GM18519 (cell line): Measurements from ENCODE around the gene RFPL3.
"Not testable (repeated sequence)": the region's sequence is repeated elsewhere in the genome, so short reads cannot be mapped to it uniquely, and the experiment has no call there.

Experiments
- ATAC-seq: cut with Tn5 transposase; IDR thresholded peaks from one replicate; pipeline ENCODE4 v1.9.1; 2021; ENCODE audit warnings: mild to moderate bottlenecking, moderate library complexity; ENCODE audit not compliant: unreplicated experiment, low FRiP score

RFPL3 gene

GRCh38 chr22:32348031-32348611 is 9.5 kb upstream of the RFPL3 start:
- ATAC-seq: no peak

GRCh38 chr22:32351875-32352274 is 5.8 kb upstream of the RFPL3 start:
- not testable (repeated sequence) for ATAC-seq

GRCh38 chr22:32352681-32353080 is 5.0 kb upstream of the RFPL3 start:
- ATAC-seq: no peak

GRCh38 chr22:32353292-32353691 is 4.4 kb upstream of the RFPL3 start:
- ATAC-seq: no peak

GRCh38 chr22:32353840-32354239 is 3.8 kb upstream of the RFPL3 start:
- no peak for ATAC-seq

- ATAC-seq: no peak
Measured at GRCh38 chr22:32354360-32355351, 3.0 kb upstream of the RFPL3 start.

GRCh38 chr22:32355760-32356159 is 1.9 kb upstream of the RFPL3 start:
- no peak for ATAC-seq

GRCh38 chr22:32360096-32360495 is 2.4 kb downstream of the RFPL3 start:
- ATAC-seq: not testable (repeated sequence)

- ATAC-seq: no peak
Measured at GRCh38 chr22:32361257-32361656, 3.6 kb downstream of the RFPL3 start.

- no peak for ATAC-seq
Measured at GRCh38 chr22:32364210-32364609, 6.5 kb downstream of the RFPL3 start.

- no peak for ATAC-seq
Measured at GRCh38 chr22:32375678-32376450, 18.2 kb downstream of the RFPL3 start.

GRCh38 chr22:32376681-32377080 is 19.0 kb downstream of the RFPL3 start:
- no peak for ATAC-seq

- ATAC-seq: no peak
Measured at GRCh38 chr22:32378707-32379272, 21.1 kb downstream of the RFPL3 start.

GRCh38 chr22:32380991-32381390 is 23.3 kb downstream of the RFPL3 start:
- ATAC-seq: no peak

GRCh38 chr22:32385681-32386080 is 28.0 kb downstream of the RFPL3 start:
- ATAC-seq: no peak

- ATAC-seq: no peak
Measured at GRCh38 chr22:32389685-32390084, 32.0 kb downstream of the RFPL3 start.

- no peak for ATAC-seq
Measured at GRCh38 chr22:32395107-32395506, 37.4 kb downstream of the RFPL3 start.

GRCh38 chr22:32396255-32396654 is 38.6 kb downstream of the RFPL3 start:
- no peak for ATAC-seq

- no peak for ATAC-seq
Measured at GRCh38 chr22:32396746-32397145, 39.1 kb downstream of the RFPL3 start.

- ATAC-seq: no peak
Measured at GRCh38 chr22:32401486-32401885, 43.8 kb downstream of the RFPL3 start.

- ATAC-seq: no peak
Measured at GRCh38 chr22:32404021-32404420, 46.4 kb downstream of the RFPL3 start.
